Osteocyte (in vitro differentiated cells): ENCODE results near the gene CCDC116. TPM values are rescaled to one million over a fixed set of nuclear protein-coding genes. Genes with fewer than 3 reads are reported as not detected.

Experiments
- DNase-seq: peaks from one replicate; pipeline ENCODE4 v3.0.0; 2021; ENCODE audit warnings: mixed read lengths; ENCODE audit not compliant: unreplicated experiment; ENCODE audit errors: extremely low spot score
- H3K27ac Mint-ChIP-seq: one replicate; pipeline ENCODE4 v1.8.0; 2021; ENCODE audit warnings: mild to moderate bottlenecking, mixed read lengths; ENCODE audit not compliant: unreplicated experiment
- H3K27me3 Mint-ChIP-seq: one replicate; pipeline ENCODE4 v1.8.0; 2021; ENCODE audit warnings: mixed read lengths; ENCODE audit not compliant: unreplicated experiment
- H3K36me3 Mint-ChIP-seq: one replicate; pipeline ENCODE4 v1.8.0; 2021; ENCODE audit warnings: mixed read lengths; ENCODE audit not compliant: unreplicated experiment
- H3K4me1 Mint-ChIP-seq: one replicate; pipeline ENCODE4 v1.8.0; 2021; ENCODE audit warnings: mixed read lengths; ENCODE audit not compliant: unreplicated experiment
- H3K4me3 Mint-ChIP-seq: one replicate; pipeline ENCODE4 v1.8.0; 2021; ENCODE audit warnings: mild to moderate bottlenecking, moderate library complexity, mixed read lengths; ENCODE audit not compliant: unreplicated experiment
- H3K9me3 Mint-ChIP-seq: one replicate; pipeline ENCODE4 v1.8.0; 2021; ENCODE audit warnings: mixed read lengths; ENCODE audit not compliant: unreplicated experiment
- CTCF ChIP-seq: fragments of 200-600 bp; sonication (generic); IDR thresholded peaks from 2 replicates; pipeline ENCODE4 v1.5.0; 2021; ENCODE audit warnings: antibody characterized with exemption, mild to moderate bottlenecking, moderate library complexity
- total RNA-seq: library from RNA; stranded (reverse); gene quantifications from 2 replicates; pipeline ENCODE4 v1.2.1, GENCODE V29; 2021

CCDC116 gene
- total RNA-seq, 1 donor from 2014 or later, result 0.59 TPM

- peak overlapping the region; percentile 70 for H3K27ac Mint-ChIP-seq
- H3K4me1 Mint-ChIP-seq, result peaks cover 40% of the 10 kb centered on the region
- peaks cover 14% of the 10 kb centered on the region for H3K36me3 Mint-ChIP-seq
- no peak for DNase-seq
- H3K9me3 Mint-ChIP-seq, result no peaks in the 10 kb centered on the region
- no peaks in the 10 kb centered on the region for H3K27me3 Mint-ChIP-seq
- no peak for TF ChIP-seq CTCF
- no peak overlapping the region for H3K4me3 Mint-ChIP-seq
These were observed 7.4 kb upstream of the CCDC116 start for GRCh38 chr22:21624880-21625791.

- Mint-ChIP-seq H3K9me3 (no peaks in the 10 kb centered on the region), H3K36me3 (peaks cover 13% of the 10 kb centered on the region), H3K27ac (no peak overlapping the region), H3K4me3 (no peak overlapping the region), H3K27me3 (no peaks in the 10 kb centered on the region), H3K4me1 (peaks cover 34% of the 10 kb centered on the region)
- DNase-seq, result no peak
- TF ChIP-seq CTCF, result no peak
These were observed 6.4 kb upstream of the CCDC116 start for GRCh38 chr22:21626073-21626734.

- Mint-ChIP-seq H3K4me1 (peaks cover 31% of the 10 kb centered on the region), H3K9me3 (no peaks in the 10 kb centered on the region), H3K27ac (no peak overlapping the region), H3K27me3 (no peaks in the 10 kb centered on the region), H3K36me3 (peaks cover 13% of the 10 kb centered on the region), H3K4me3 (no peak overlapping the region)
- no peak for DNase-seq
- no peak for TF ChIP-seq CTCF
These were observed 5.7 kb upstream of the CCDC116 start for GRCh38 chr22:21626735-21627469.

GRCh38 chr22:21628386-21629254, 3.9 kb upstream of the CCDC116 start:
- H3K27ac Mint-ChIP-seq, result peak overlapping the region; percentile 81

More at GRCh38 chr22:21628386-21629254, 3.9 kb upstream of the CCDC116 start:
- peak overlapping the region; percentile 86 for H3K4me3 Mint-ChIP-seq
- H3K9me3 Mint-ChIP-seq, result no peaks in the 10 kb centered on the region
- no peak for TF ChIP-seq CTCF
- H3K27me3 Mint-ChIP-seq, result no peaks in the 10 kb centered on the region
- no peak for DNase-seq
- peaks cover 18% of the 10 kb centered on the region for H3K4me1 Mint-ChIP-seq
- H3K36me3 Mint-ChIP-seq, result peaks cover 5% of the 10 kb centered on the region
